Lung (tissue), 12 donors: ENCODE results near the gene GRK1. TPM values are rescaled to one million over a fixed set of nuclear protein-coding genes. Genes with fewer than 3 reads are reported as not detected.
A peak's percentile ranks its signal among the peaks of the same experiment; 100 is the strongest.

Experiments used
- ATAC-seq: fragments of 200-7000 bp; cut with Tn5 transposase; one replicate; pipeline ENCODE4 v1.9.1; 2020; ENCODE audit warnings: moderate number of reproducible peaks; ENCODE audit not compliant: insufficient read depth, low FRiP score
- DNase-seq, 3 donors: peaks; one replicate each; pipeline ENCODE4 v3.0.0-alpha.2; 2013 to 2017
- H3K27ac ChIP-seq, 2 donors: one replicate each; pipeline ENCODE4 v1.5.1; 2013; ENCODE audit warnings: mild to moderate bottlenecking in 2 of 2, moderate library complexity in 2 of 2, control low read depth in 1 of 2, inconsistent platforms in 1 of 2, low read depth in 1 of 2, low read length in 1 of 2
- H3K27me3 ChIP-seq, 3 donors: one replicate each; pipeline ENCODE4 v1.5.1; 2013; ENCODE audit warnings: low read length in 2 of 3; ENCODE audit not compliant: control insufficient read depth in 3 of 3, insufficient read depth in 3 of 3
- H3K36me3 ChIP-seq, 4 donors: one replicate each; pipeline ENCODE4 v1.5.1; 2013; ENCODE audit warnings: low read length in 4 of 4, mild to moderate bottlenecking in 1 of 4, moderate library complexity in 1 of 4; ENCODE audit not compliant: control insufficient read depth in 4 of 4, insufficient read depth in 4 of 4
- H3K4me1 ChIP-seq, 5 donors: one replicate each; pipeline ENCODE4 v1.5.1; 2013; ENCODE audit warnings: low read length in 5 of 5, mild to moderate bottlenecking in 2 of 5, moderate library complexity in 1 of 5; ENCODE audit not compliant: control insufficient read depth in 5 of 5, insufficient read depth in 5 of 5
- H3K4me3 ChIP-seq: one replicate; pipeline ENCODE4 v1.5.1; 2013; ENCODE audit warnings: mild to moderate bottlenecking, control low read depth, moderate library complexity
- H3K9ac ChIP-seq, 2 donors: one replicate each; pipeline ENCODE4 v1.5.1; 2013; ENCODE audit warnings: low read length in 2 of 2, control low read depth in 1 of 2; ENCODE audit not compliant: insufficient read depth in 1 of 2
- H3K9me3 ChIP-seq, 4 donors: one replicate each; pipeline ENCODE4 v1.5.1; 2013; ENCODE audit warnings: low read length in 3 of 4, mild to moderate bottlenecking in 1 of 4, moderate library complexity in 1 of 4; ENCODE audit not compliant: control insufficient read depth in 4 of 4, insufficient read depth in 3 of 4
- CTCF ChIP-seq: IDR thresholded peaks from 2 replicates; pipeline ENCODE4 v1.5.1; 2012; ENCODE audit warnings: mild to moderate bottlenecking; ENCODE audit errors: control extremely low read depth, extremely low read depth
- WGBS, 2 donors: extraction: QIAGEN DNeasy Blood & Tissue Kit; methylation state at CpG; one replicate each; pipeline ENCODE4 v1.1.7; 2013; 5-methylcytosine and 5-hydroxymethylcytosine counted together
- polyA plus RNA-seq, 2 donors: library from polyadenylated mRNA; stranded (reverse); fragments of 200-250 nt; gene quantifications; one replicate each; pipeline ENCODE4 v1.2.1, GENCODE V29; 2013
- total RNA-seq, 2 donors: library from RNA; depleted of rRNA in 1 of 2; stranded (reverse); fragments of >200 nt in 1 of 2; gene quantifications; one replicate each; pipeline ENCODE4 v1.2.1, GENCODE V29; 2014 to 2021
- donor health status: control.
- donor health status: control.
- donor health status: Bipolar disorder and iron deficiency.
- donor health status: healthy.
- donor health status: DM: yes; HTN: yes; CAD: no.

The GRK1 gene
- total and polyA plus RNA-seq, 4 donors: 0.03 to 3.1 TPM; not detected in 2

- Histone ChIP-seq H3K4me3 (no peak overlapping the region), H3K27me3 (peaks cover 0 to 45% (median 29%) of the 10 kb centered on the region in 3 donors), H3K36me3 (peaks cover 0 to 4% (median 0%) of the 10 kb centered on the region in 4 donors), H3K9ac (no peak overlapping the region), H3K9me3 (peaks cover 0 to 3% (median under 1%) of the 10 kb centered on the region in 4 donors), H3K27ac (no peak overlapping the region), H3K4me1 (peaks cover 0 to 12% (median 5%) of the 10 kb centered on the region in 5 donors)
- DNase-seq (no peak), ATAC-seq (no peak)
- no peak for TF ChIP-seq CTCF
- WGBS, 2 donors: 79 to 92% methylated on average over 20 of the region's 20 CpGs
Observed at GRCh38 chr13:113756441-113757097, 89.5 kb downstream of the GRK1 start.

GRCh38 chr13:113758651-113759524 is 91.9 kb downstream of the GRK1 start, which contains the start of gene TMEM255B:
Gene TMEM255B, plus strand, starts transcription at chr13:113759226. Its CDS starts 44 bp downstream, at chr13:113759270.
- H3K36me3 ChIP-seq: peaks cover 0 to 4% (median 0%) of the 10 kb centered on the region in 4 donors
- 1% methylated on average over 79 to 80 of the region's 80 CpGs for WGBS, 2 donors
- peaks cover 0 to 12% (median 5%) of the 10 kb centered on the region in 5 donors for H3K4me1 ChIP-seq
- peak within 1 kb of the TSS; percentile 63 to 82 for H3K27ac ChIP-seq
- H3K4me3 ChIP-seq: peak within 1 kb of the TSS; percentile 58
- peak; percentile 8 for TF ChIP-seq CTCF
- ATAC-seq (peak; percentile 96), DNase-seq (peak; percentile 79 to 84 (median 83))
- H3K9ac ChIP-seq: no peak within 1 kb of the TSS
- peaks cover 0 to 59% (median 37%) of the 10 kb centered on the region in 3 donors for H3K27me3 ChIP-seq
- peaks cover 0 to 3% (median under 1%) of the 10 kb centered on the region in 4 donors for H3K9me3 ChIP-seq

- ATAC-seq: no peak
- WGBS, 2 donors: 2% methylated on average over 26 of the region's 26 CpGs
Observed at GRCh38 chr13:113759525-113760137, 92.6 kb downstream of the GRK1 start.

More at GRCh38 chr13:113759525-113760137, 92.6 kb downstream of the GRK1 start:
- H3K4me1 ChIP-seq: peaks cover 0 to 12% (median 5%) of the 10 kb centered on the region in 5 donors
- peaks cover 0 to 4% (median 0%) of the 10 kb centered on the region in 4 donors for H3K36me3 ChIP-seq
- H3K9ac ChIP-seq: no peak overlapping the region
- H3K27ac ChIP-seq: peak overlapping the region; percentile 10 to 71
- peaks cover 0 to 61% (median 37%) of the 10 kb centered on the region in 3 donors for H3K27me3 ChIP-seq
- TF ChIP-seq CTCF: no peak
- H3K4me3 ChIP-seq: peak overlapping the region; percentile 58
- DNase-seq: peak in 2 of 3 donors; percentile 17 to 43
- peaks cover 0 to 3% (median under 1%) of the 10 kb centered on the region in 4 donors for H3K9me3 ChIP-seq
